ENCODE measurements around the gene CDX1.

The CDX1 gene

GRCh38 chr5:150175536-150175935 lies 9.0 kb downstream of the CDX1 start:
- H3K4me3 ChIP-seq (ENCODE audit: low read depth, low read length), result no peak overlapping the region
- TF ChIP-seq CTCF (IDR thresholded peaks at IDR 0.05; ENCODE audit: insufficient read depth, low read depth, low read length, missing control alignments), result peak; percentile 56
- peak; percentile 32 for DNase-seq (ENCODE audit: low read depth)

GRCh38 chr5:150176745-150177477 lies 10.3 kb downstream of the CDX1 start:
- no peak for DNase-seq (ENCODE audit: low read depth)
- no peak overlapping the region for H3K4me3 ChIP-seq (ENCODE audit: low read depth, low read length)
- no peak for TF ChIP-seq CTCF (IDR thresholded peaks at IDR 0.05; ENCODE audit: insufficient read depth, low read depth, low read length, missing control alignments)

GRCh38 chr5:150177721-150178120 lies 11.1 kb downstream of the CDX1 start:
- no peak for DNase-seq (ENCODE audit: low read depth)
- no peak for TF ChIP-seq CTCF (IDR thresholded peaks at IDR 0.05; ENCODE audit: insufficient read depth, low read depth, low read length, missing control alignments)
- no peak overlapping the region for H3K4me3 ChIP-seq (ENCODE audit: low read depth, low read length)

- TF ChIP-seq CTCF (IDR thresholded peaks at IDR 0.05; ENCODE audit: insufficient read depth, low read depth, low read length, missing control alignments), result no peak
- H3K4me3 ChIP-seq (ENCODE audit: low read depth, low read length), result no peak overlapping the region
- DNase-seq (ENCODE audit: low read depth), result no peak
These were observed 11.7 kb downstream of the CDX1 start for GRCh38 chr5:150178262-150178661.

GRCh38 chr5:150179019-150179620 lies 12.5 kb downstream of the CDX1 start:
- no peak for TF ChIP-seq CTCF (IDR thresholded peaks at IDR 0.05; ENCODE audit: insufficient read depth, low read depth, low read length, missing control alignments)
- DNase-seq (ENCODE audit: low read depth), result no peak
- no peak overlapping the region for H3K4me3 ChIP-seq (ENCODE audit: low read depth, low read length)

- DNase-seq (ENCODE audit: low read depth), result no peak
- TF ChIP-seq CTCF (IDR thresholded peaks at IDR 0.05; ENCODE audit: insufficient read depth, low read depth, low read length, missing control alignments), result no peak
- H3K4me3 ChIP-seq (ENCODE audit: low read depth, low read length), result no peak overlapping the region
These were observed 13.9 kb downstream of the CDX1 start for GRCh38 chr5:150180241-150181026.

Measured in GM12865 (cell line).